GM12892 (cell line): ENCODE data around the gene WFS1.

ENCODE experiments used
- POLR2A ChIP-seq: IDR thresholded peaks from 2 replicates; pipeline ENCODE4 v1.6.1; 2011; ENCODE audit warnings: low read depth, low read length, control low read depth
- POLR2AphosphoS5 ChIP-seq: IDR thresholded peaks from 2 replicates; pipeline ENCODE4 v1.6.1; 2011; ENCODE audit warnings: low read depth, low read length, control low read depth
- TAF1 ChIP-seq: IDR thresholded peaks from 2 replicates; pipeline ENCODE4 v1.6.1; 2011; ENCODE audit warnings: low read depth, mild to moderate bottlenecking, control low read depth, low read length, borderline replicate concordance

- TF ChIP-seq POLR2A (no peak), POLR2AphosphoS5 (no peak), TAF1 (no peak)
Observed at GRCh38 chr4:6222761-6223292, 46.8 kb upstream of the WFS1 start.
